NCI-H187 treated with DMSO at 0.1 percent for 48 hours (cell line): ENCODE data around the gene S100A5.

Experiments used
- DNase-seq: peaks from one replicate; lab custom pipeline; 2025; lab: John Stamatoyannopoulos, UW

Gene S100A5

GRCh38 chr1:153506831-153507413, 33.8 kb downstream of the S100A5 start:
- DNase-seq = no peak

DNA sequence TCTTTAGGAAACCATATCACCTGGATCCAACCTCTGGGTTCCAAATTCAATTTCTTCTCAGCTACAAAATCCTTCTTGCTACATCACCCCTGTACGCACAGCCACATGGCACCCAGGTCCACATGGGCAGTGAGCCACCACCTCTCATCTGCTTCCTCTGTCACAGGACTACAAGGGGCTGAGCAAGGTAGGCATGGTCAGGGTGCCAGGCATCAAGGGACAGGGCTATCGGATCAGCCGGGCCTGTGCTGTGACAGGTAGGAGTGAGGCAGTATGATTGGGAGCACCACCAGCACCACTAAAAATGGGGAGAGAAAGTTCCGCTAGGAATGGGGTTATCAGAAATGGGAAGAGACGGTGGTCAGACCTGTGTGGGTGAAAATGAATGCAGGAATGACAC, 34.3 kb downstream of the S100A5 start:
- no peak for DNase-seq

- DNase-seq = no peak
Observed at GRCh38 chr1:153505576-153505975, 35.2 kb downstream of the S100A5 start.

GRCh38 chr1:153503766-153504165, 37.0 kb downstream of the S100A5 start:
- DNase-seq = no peak

DNA sequence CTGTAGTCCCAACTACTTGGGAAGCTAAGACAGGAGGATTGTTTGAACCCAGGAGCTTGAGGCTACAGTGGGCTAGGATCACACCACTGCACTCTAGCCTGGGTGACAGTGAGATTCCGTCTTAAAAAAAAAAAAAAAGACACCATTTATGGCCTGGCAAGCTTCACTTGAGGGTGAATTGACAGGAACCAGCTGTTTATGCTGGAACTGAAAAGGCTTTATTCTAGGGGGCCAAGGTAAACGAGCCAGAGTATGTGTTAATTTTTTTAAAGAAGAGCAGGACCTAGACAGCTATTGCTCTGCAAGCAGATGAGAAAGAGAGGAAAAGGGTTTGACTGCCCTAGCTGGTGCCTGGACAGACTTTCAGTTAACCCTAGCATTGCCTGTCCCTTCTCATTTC, 42.0 kb downstream of the S100A5 start:
- DNase-seq = no peak

DNA sequence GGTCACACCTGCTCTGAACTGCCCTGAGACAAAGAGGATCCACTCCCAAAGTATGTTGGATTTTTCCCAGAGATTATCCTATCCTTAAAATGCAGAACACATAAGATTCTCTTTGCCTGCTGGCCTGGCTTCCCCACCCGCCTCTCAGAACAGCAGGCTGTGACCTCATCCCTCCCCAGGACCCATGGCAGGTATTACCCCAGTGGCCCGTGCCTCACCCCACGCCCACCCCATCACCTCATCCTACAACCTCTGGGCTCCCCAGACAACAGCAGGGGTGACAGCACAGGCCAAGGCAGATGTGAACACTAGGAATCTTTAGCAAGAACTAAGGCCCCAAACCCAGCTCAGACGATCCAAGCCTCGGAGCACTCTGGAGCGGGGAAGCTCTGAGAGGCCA, 45.2 kb downstream of the S100A5 start:
- DNase-seq = no peak

- DNase-seq = peak; percentile 75
Observed at GRCh38 chr1:153494976-153495535, 45.7 kb downstream of the S100A5 start.

- DNase-seq = no peak
Observed at GRCh38 chr1:153493343-153493960, 47.3 kb downstream of the S100A5 start.

DNA sequence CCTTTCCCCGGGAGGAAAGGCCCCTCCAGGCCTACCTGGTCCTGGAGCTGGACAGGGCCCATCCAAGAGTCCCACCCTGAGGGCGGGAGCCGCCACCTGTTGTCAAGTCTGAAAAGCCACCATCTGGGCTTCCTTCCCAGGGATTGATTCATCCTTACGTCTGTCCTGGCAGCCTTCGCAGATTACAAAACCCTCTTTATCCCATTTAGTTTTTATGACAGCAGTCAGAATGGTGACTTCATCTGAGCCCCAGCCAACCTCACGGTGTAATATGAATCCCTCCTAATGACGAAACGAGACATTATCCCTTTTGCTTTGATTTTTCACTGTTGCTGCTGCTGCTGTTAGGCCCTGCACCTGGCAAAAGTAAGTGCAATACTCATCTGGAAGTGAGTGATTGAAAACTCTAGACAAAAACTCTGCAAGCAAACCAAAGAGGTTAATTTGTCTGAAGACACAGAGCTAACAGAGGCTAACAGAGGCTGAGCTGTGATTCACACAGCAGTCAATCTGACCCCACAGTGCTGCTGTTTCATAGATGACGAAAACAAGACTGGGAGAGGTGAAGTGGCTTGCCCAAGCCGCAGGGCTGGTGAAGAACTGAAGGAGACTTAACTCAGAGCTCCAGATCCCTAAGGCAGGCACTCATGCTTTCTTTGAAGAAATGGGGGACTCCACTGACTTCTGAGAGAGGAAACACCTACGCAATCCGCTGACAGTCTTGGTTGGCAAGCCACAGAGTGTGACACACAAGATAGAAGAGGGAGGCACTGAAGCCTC, 50.3 kb downstream of the S100A5 start:
- peak; percentile 74 for DNase-seq

- no peak for DNase-seq
Observed at GRCh38 chr1:153488731-153489130, 52.0 kb downstream of the S100A5 start.

GRCh38 chr1:153487707-153488106, 53.0 kb downstream of the S100A5 start:
- DNase-seq = no peak
